MG63 (cell line): ENCODE data around the gene TPSD1. TPM values are rescaled to one million over a fixed set of nuclear protein-coding genes. Genes with fewer than 3 reads are reported as not detected.
"Not testable (repeated sequence)": the region's sequence is repeated elsewhere in the genome, so short reads cannot be mapped to it uniquely, and the experiment has no call there.

Experiments
- DNase-seq: peaks from one replicate; pipeline ENCODE4 v3.0.0-alpha.2; 2020
- H3K27me3 ChIP-seq: fragments of 250-450 bp; sonication (Bioruptor Pico); 2 replicates; pipeline ENCODE4 v1.5.1; 2020; ENCODE audit warnings: mild to moderate bottlenecking, moderate library complexity
- H3K36me3 ChIP-seq: fragments of 250-450 bp; sonication (Bioruptor Pico); 2 replicates; pipeline ENCODE4 v1.5.1; 2020; ENCODE audit warnings: mild to moderate bottlenecking, moderate library complexity
- H3K4me3 ChIP-seq: fragments of 250-450 bp; sonication (Bioruptor Pico); 2 replicates; pipeline ENCODE4 v1.5.1; 2020; ENCODE audit warnings: mild to moderate bottlenecking, moderate library complexity
- H3K9me3 ChIP-seq: fragments of 250-450 bp; sonication (Bioruptor Pico); 2 replicates; pipeline ENCODE4 v1.5.1; 2020; ENCODE audit warnings: mild to moderate bottlenecking, moderate library complexity
- total RNA-seq: library from RNA; depleted of rRNA; stranded (reverse); fragments of >200 nt; shearing (Covaris generic); gene quantifications from 2 replicates; pipeline ENCODE4 v1.2.3, GENCODE V29; 2014; ENCODE audit warnings: low replicate concordance

TPSD1 gene
- total RNA-seq, 1 experiment from 2014 or later = not detected

GRCh38 chr16:1230471-1231212, 25.2 kb upstream of the TPSD1 start:
- H3K4me3 ChIP-seq, H3K9me3 ChIP-seq, H3K27me3 ChIP-seq, DNase-seq, H3K36me3 ChIP-seq: not testable (repeated sequence)

GRCh38 chr16:1231301-1231700, 24.6 kb upstream of the TPSD1 start:
- H3K27me3 ChIP-seq, H3K9me3 ChIP-seq, DNase-seq, H3K4me3 ChIP-seq, H3K36me3 ChIP-seq: not testable (repeated sequence)

GRCh38 chr16:1232049-1232748, 23.7 kb upstream of the TPSD1 start:
- not testable (repeated sequence) for H3K9me3 ChIP-seq, DNase-seq, H3K4me3 ChIP-seq, H3K27me3 ChIP-seq, H3K36me3 ChIP-seq

GRCh38 chr16:1236659-1237058, 19.2 kb upstream of the TPSD1 start:
- not testable (repeated sequence) for H3K4me3 ChIP-seq, H3K27me3 ChIP-seq, H3K9me3 ChIP-seq, H3K36me3 ChIP-seq, DNase-seq

GRCh38 chr16:1237990-1238389, 17.9 kb upstream of the TPSD1 start:
- no peak for DNase-seq
- H3K4me3 ChIP-seq = no peak overlapping the region
- H3K9me3 ChIP-seq = no peaks in the 10 kb centered on the region

GRCh38 chr16:1238909-1239308, 17.0 kb upstream of the TPSD1 start:
- H3K27me3 ChIP-seq, H3K36me3 ChIP-seq, H3K4me3 ChIP-seq, H3K9me3 ChIP-seq: not testable (repeated sequence)
- DNase-seq = peak; percentile 31

More at GRCh38 chr16:1237990-1238389, 17.9 kb upstream of the TPSD1 start:
- Histone ChIP-seq H3K27me3 (peaks cover 8% of the 10 kb centered on the region), H3K36me3 (no peaks in the 10 kb centered on the region)

GRCh38 chr16:1239575-1239974, 16.3 kb upstream of the TPSD1 start:
- not testable (repeated sequence) for H3K9me3 ChIP-seq, H3K4me3 ChIP-seq, DNase-seq, H3K36me3 ChIP-seq, H3K27me3 ChIP-seq

- H3K36me3 ChIP-seq, DNase-seq, H3K27me3 ChIP-seq, H3K4me3 ChIP-seq, H3K9me3 ChIP-seq: not testable (repeated sequence)
These were observed 15.4 kb upstream of the TPSD1 start, which contains the start of gene TPSAB1 for GRCh38 chr16:1240436-1240835. TSS of gene TPSAB1 (plus strand) at chr16:1240705. CDS start at chr16:1240939, 234 bp downstream.

- not testable (repeated sequence) for DNase-seq, H3K4me3 ChIP-seq, H3K9me3 ChIP-seq, H3K36me3 ChIP-seq
- peaks cover 14% of the 10 kb centered on the region for H3K27me3 ChIP-seq
These were observed 14.8 kb upstream of the TPSD1 start for GRCh38 chr16:1241081-1241480.

GRCh38 chr16:1243363-1243762, 12.5 kb upstream of the TPSD1 start:
- H3K36me3 ChIP-seq, DNase-seq, H3K9me3 ChIP-seq, H3K4me3 ChIP-seq: not testable (repeated sequence)
- H3K27me3 ChIP-seq = peaks cover 23% of the 10 kb centered on the region

GRCh38 chr16:1243907-1244850, 11.7 kb upstream of the TPSD1 start:
- H3K9me3 ChIP-seq, DNase-seq, H3K36me3 ChIP-seq: not testable (repeated sequence)

GRCh38 chr16:1244881-1245280, 11.0 kb upstream of the TPSD1 start:
- DNase-seq = peak; percentile 27

More at GRCh38 chr16:1243907-1244850, 11.7 kb upstream of the TPSD1 start:
- peaks cover 19% of the 10 kb centered on the region for H3K27me3 ChIP-seq
- not testable (repeated sequence) for H3K4me3 ChIP-seq

GRCh38 chr16:1245452-1246020, 10.3 kb upstream of the TPSD1 start:
- no peak overlapping the region for H3K4me3 ChIP-seq
- H3K36me3 ChIP-seq = no peaks in the 10 kb centered on the region
- peaks cover 19% of the 10 kb centered on the region for H3K27me3 ChIP-seq
- no peaks in the 10 kb centered on the region for H3K9me3 ChIP-seq
- DNase-seq = no peak

More at GRCh38 chr16:1244881-1245280, 11.0 kb upstream of the TPSD1 start:
- Histone ChIP-seq H3K36me3 (no peaks in the 10 kb centered on the region), H3K27me3 (peaks cover 19% of the 10 kb centered on the region), H3K4me3 (no peak overlapping the region), H3K9me3 (no peaks in the 10 kb centered on the region)

GRCh38 chr16:1247903-1248537, 7.8 kb upstream of the TPSD1 start:
- DNase-seq, H3K4me3 ChIP-seq, H3K36me3 ChIP-seq, H3K9me3 ChIP-seq: not testable (repeated sequence)
- peaks cover 19% of the 10 kb centered on the region for H3K27me3 ChIP-seq

GRCh38 chr16:1249031-1249755, 6.7 kb upstream of the TPSD1 start:
- H3K9me3 ChIP-seq, DNase-seq, H3K36me3 ChIP-seq, H3K4me3 ChIP-seq: not testable (repeated sequence)
- peaks cover 19% of the 10 kb centered on the region for H3K27me3 ChIP-seq
